HG03520 (cell line): ENCODE results near the gene XRCC4.
"Not testable (repeated sequence)": the region's sequence is repeated elsewhere in the genome, so short reads cannot be mapped to it uniquely, and the experiment has no call there.

ENCODE experiments used
- ATAC-seq: cut with Tn5 transposase; IDR thresholded peaks from one replicate; pipeline ENCODE4 v1.9.1; 2021; ENCODE audit warnings: mild to moderate bottlenecking, moderate library complexity; ENCODE audit not compliant: unreplicated experiment

Gene XRCC4

DNA sequence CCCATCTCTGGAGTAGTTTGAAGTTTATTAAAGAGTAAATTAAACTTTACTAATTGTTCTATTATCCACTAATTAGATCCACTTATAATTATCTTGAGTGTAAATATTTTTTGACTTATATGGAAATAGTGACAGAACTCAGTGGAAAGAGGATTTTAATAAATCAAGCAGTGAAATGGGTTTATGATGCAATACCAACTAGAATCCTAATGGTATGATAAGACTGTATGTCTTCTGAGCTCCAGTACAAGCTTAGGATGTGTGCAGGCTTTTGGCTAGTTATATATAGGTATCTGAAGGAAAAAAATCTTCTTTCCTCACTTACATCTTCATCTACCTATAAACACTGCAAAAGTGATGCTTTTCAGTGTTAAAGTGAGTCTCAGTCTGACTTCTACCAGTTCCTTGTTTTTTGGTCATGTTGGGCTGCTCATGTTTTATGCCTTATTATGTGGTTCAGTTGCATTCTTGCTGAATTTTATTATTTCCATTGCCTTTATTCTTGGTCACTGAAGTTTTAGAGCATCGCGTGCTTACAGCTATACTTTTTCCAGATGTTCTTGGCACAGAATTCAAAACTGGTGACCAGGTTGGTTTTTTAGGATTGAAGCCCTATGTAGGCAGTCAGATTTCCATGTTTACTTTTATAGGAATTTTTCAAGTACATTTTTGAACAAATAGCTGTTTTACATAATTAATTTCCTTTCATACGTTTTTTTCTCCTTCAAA lies 30.5 kb downstream of the XRCC4 start:
- ATAC-seq, result no peak

DNA sequence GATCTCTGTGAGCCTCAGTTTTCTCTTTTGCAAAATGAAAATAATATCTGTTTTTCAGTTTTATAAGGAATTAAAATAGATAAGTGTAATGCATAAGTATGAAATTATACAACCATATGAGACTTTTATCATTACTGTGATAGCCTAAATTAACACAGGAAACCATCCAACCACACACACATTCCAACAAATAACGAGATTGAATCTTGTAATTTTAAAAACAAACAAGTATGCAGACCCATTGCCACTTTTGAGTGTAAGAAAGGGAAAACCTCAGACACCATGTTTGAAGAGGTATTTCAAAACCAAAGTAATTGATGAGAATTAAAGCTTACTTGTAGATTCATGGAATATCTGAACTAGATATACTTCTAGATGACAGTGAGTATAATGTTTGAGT lies 32.0 kb downstream of the XRCC4 start:
- ATAC-seq, result no peak

DNA sequence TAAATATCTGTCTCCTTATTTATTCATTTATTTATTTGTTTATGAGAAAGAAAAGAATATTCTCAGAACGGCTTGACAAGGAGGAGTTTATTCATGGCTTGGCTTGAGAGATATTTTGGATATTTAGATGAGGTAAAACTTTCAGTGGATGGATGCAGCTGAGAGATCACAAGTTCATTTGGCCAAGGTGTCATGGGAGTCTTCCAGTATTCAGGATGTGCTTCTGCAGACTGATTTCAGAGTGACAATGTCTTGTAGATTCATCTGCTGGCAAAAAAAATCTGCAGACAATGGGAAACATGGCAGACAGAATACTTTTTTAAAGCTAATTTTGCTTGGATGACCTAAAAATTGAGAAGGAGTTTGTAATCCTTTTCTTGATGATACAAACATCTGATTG lies 38.5 kb downstream of the XRCC4 start:
- ATAC-seq, result no peak

DNA sequence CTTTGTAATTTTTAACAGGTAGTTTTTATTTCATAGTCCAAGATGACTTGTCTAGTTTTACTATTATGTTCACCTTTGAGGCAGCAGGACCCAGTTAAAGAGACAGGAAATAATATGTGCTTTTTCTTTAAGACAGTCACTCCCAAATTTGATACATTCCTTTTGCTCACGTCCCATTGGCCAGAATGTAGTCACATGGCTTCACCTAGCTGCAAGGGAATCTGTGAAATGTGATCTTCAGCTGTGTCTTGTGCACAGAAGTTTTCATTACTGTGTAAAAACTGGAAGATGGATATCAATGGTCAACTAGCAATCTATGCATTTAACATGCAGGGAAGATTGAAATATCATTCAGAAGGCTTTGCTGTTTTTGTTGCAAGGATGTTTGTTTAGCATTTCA lies 41.1 kb downstream of the XRCC4 start:
- ATAC-seq, result no peak

DNA sequence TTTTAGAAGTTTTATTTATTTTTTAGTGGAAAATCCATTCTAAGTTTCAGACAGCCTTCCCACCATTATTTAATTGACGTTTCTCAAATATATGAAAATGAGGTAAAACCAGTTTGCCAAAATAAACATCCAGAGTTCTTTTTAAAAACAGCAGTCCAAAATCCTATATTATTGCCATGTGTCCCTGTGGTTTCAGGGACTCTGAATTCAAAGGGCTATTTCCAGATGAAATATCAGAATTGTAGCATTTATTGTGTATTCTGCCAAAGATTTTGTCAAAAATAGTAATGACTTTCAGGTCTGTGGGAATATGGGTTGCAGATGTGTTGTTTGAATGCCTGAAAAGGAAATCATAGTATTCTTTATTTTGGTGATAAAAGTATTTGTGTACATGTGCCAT lies 41.6 kb downstream of the XRCC4 start:
- no peak for ATAC-seq

DNA sequence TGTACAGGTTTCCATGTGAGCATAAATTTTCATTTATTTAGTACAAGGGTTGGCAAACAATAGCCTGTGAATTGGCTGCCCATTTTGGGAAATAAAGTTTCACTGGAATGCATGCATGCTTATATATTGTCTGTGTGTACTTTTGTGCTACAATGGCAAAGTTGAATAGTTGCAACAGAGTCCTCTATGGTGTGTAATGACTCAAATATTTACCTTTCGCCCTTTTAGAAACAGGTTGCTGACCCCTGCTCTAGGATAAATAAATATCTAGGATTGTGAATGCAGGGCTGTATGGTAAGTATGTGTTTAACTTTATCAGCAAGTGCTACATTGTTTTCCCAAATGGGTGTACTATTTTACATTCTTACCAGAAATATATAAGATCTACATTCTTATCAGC lies 47.2 kb downstream of the XRCC4 start:
- no peak for ATAC-seq

DNA sequence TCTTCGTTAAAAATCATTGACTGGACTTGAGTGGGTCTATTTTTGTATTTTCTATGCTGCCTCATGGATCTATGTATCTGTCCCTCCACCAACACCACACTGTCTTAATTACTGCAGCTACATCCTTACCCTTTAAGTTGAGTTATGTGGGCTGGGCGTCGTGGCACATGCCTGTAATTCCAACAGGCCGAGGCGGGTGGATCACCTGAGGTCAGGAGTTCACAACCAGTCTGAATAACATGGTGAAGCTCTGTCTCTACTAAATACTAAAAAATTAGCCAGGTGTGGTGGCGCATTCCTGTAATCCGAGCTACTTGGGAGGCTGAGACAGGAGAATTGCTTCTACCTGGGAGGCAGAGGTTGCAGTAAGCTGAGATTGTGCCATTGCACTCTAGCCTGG lies 48.2 kb downstream of the XRCC4 start:
- ATAC-seq, result no peak

DNA sequence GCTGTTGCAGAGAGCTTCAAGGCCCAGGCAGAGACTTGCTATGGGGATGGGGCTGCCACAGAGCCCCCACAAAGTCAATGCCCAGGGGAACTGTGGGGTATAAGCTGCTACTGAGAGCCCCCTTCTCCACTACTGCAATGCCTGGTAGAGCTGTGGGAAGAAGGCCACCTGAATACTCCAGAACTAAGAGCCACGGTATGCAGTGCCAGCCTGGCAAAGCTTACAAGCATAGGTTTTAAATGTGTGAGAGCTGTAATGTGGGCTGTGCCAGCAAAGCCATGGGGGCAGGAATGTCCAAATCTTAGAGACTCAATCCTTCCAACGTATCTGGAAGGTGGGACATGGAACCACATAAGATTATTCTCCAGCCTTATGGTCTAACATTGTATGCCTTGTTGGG lies 49.2 kb downstream of the XRCC4 start:
- no peak for ATAC-seq

DNA sequence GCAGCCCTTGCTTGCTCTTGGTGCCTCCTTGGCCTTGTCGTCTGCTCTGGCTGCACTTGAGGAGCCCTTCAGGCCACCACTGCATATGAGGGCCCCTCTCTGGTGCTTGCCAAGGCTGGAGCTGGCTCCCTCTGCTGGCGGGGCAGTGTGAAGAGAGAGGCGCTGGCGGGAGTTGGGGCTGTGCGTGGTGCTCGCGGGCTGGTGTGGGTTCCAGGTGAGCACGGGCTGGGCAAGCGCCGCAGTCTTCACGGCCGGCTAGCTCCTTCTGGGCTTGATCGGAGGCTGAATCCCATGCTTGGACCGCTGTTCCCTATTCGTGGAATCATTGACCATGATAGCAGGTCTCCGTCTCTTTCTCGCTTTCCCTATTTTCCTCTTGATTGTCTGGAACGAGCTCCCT lies 56.5 kb downstream of the XRCC4 start:
- no peak for ATAC-seq

DNA sequence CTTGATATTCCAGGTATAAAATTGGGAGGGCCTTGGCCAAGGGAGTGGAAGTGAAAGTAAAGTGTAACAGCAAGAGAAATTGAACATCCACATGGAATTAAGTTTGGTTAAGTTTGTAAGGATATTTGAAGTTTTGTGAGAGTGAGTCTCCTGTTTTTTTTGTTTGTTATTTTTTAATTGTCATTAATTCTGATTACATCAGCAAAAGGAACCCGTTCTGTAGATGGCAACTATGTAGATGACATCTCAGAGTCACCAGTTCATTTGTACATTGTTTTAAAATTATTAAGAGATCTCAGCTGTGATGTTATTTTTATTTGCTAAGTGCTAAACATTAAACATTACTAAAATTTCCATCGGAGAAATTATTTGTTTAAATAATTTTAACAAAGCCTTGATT lies 65.2 kb downstream of the XRCC4 start:
- no peak for ATAC-seq

DNA sequence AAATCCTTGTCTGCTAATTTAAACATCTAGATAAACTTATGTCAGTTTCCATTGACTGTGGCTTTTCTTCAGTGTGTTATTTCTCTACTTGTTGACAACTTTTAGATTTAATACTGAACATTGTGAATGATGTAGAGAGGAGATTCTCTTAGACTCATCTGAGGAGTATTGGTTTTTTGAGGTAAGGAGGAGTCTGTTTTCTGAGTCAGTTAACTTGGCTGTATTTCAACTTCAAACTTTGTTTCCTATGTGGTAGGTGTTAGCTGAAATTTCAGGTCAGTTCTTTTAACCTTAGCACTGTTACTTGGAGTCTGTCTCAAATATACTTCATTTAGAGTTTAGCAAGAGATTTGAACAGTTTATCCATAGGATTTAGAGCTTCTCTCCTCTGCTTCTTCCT lies 67.9 kb downstream of the XRCC4 start:
- no peak for ATAC-seq

DNA sequence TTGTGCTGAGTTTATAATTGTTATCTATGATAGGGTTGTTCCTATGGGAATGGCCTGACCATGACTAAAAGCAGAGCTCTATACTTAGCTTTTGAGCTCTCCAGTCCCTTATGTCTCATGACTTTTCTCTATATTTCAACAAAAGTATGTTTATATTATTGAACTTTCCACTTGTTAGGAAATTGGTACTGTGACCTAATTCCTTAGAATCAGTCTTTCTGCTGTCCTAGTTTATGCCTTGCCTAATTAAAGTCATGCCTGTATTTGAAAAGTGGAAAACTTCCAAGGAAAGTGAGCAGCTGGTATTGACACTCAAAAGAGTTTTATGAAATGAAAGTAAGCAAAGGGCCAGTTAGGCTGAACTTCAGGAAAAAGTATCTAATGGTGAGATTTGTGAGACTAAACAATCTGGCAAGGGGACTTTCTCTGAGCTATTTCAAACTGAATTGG lies 68.6 kb downstream of the XRCC4 start:
- no peak for ATAC-seq

DNA sequence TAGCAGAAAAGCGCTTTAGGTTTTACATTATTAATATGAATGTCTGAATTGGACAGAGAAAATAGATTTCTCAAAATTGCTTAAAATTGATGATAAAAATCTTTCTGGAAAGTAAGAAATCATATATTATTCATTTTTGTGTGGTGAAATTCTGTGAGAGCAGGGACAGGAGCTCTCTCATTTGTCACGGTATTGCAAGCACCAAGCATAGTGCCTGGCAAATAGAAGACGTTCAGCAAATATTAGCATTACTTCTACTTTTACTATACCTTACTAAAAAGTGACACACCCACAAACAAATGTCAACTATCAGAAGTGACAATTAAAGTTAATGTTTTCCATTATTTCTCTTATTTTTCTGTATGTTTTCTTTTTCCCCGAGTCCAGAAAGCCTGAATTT lies 69.1 kb downstream of the XRCC4 start:
- no peak for ATAC-seq

DNA sequence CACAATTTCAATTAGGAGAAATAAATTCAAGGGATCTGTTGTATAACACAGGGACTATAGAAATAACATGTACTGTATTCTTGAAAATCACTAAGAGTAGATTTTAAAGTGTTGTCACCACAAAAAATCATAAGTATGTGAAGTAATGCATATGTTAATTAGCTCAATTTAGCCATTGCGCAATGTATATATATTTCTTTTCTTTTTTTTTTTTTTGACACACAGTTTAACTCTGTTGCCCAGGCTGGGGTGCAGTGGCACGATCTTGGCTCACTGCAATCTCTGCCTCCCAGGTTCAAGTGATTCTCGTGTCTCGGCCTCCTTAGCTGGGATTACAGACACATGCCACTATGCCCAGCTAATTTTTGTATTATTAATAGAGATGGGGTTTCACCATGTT lies 70.2 kb downstream of the XRCC4 start:
- ATAC-seq, result no peak

DNA sequence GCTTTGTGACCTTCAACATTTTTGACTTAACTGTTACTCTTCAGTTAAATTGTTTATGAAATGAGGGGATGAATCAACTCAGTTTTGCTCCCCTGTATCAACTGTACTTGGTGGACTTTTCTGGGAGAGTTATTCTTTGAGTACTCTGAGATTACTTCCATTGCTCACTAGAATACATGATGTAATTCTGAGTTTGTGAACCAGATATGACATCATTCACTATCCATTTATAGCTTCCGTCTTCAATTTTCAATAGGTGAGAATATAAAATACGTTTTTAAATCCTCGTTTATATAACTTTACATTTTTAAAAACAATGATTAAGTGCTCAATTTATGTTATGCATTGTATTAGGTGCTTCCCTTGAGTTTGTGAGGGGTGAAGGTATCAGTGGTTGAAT lies 71.0 kb downstream of the XRCC4 start:
- no peak for ATAC-seq

DNA sequence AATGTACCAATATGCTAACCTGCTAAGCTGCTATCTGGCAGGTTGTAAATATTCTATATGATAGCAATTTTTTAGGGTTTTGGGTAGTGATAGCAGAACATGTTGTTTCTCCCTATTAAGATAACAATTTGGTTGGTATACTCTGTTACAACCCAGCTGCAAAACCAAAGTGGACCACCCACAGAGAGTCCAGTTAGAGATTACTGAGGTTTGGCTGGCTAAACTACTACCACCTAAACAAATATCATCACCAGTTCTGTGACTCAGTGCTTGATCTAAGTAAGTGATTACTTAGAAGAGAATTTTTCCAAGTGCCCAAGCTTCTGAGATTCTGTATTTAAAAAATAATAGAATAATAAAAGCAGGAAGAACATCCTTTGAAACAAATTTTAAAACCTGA lies 72.3 kb downstream of the XRCC4 start:
- no peak for ATAC-seq

DNA sequence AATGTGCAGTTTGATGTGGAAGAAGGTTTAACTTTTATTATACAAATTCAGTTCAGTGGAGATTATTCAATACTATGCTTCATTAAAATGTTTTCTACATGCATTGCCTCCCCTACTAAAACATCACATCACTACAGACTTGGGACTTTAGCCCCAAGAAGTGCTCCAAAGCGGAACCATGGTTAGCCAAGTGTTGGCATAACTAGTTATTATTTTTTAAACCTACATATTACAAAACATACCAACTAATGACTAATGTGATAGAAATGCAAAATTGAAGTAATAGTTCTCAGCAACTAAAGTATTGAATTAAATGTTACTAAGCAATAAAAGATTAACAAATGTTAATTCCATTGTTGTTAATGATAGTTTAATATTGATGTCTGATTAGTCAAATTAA lies 74.5 kb downstream of the XRCC4 start:
- no peak for ATAC-seq

DNA sequence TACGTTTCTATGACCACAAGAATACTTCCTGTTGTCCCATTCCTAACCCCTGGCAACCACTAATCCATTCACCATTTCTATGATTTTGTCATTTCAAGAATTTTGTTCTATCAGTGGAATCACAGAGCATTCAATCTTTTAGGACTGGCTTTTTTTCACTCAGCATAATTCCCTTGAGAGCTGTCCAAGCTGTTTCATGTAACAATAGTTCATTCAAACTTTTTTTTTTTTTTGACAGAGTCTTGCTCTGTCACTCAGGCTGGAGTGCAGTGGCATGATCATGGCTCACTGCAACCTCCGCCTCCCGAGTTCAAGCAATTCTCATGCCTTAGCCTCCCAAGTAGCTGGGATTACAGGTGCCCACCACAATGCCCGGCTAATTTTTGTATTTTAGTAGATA lies 75.6 kb downstream of the XRCC4 start:
- not testable (repeated sequence) for ATAC-seq

DNA sequence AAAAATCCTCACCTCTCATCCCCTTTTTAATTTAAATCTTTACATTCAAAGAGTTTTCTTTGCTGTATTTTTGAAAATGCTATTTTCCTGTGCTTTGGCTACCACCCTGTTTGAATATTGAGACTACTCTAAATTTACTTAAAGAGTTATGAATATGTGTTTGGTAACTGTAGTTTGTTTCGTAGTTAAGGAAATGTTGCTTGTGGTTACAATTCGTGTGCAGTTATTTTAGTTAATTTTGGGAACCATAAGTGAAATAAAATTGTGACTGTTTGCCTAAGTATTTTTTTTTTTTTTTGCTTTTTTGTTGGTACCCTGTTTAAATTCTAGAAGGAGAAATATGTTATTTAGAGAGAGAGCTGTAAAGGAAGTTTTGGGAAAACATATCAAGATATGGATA lies 78.7 kb downstream of the XRCC4 start:
- no peak for ATAC-seq

DNA sequence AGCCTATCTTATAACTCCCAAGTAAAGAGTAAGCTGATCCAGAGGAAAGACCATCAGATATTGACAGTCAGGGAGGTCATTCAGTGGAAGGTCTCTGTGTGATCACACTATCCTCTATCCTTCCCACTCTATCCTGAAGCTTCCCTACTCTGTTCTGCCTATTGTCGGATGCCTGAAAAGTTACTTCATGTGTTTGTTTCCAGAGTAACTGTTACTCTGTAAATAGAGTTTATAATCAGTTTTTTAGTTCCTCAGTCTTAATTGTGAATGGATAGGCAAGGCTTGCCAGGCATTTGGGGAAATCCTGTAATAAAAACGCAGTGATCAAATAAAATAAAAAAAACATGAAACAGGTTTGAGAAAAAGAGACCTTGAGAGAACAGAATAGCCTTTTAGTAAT lies 79.8 kb downstream of the XRCC4 start:
- no peak for ATAC-seq

DNA sequence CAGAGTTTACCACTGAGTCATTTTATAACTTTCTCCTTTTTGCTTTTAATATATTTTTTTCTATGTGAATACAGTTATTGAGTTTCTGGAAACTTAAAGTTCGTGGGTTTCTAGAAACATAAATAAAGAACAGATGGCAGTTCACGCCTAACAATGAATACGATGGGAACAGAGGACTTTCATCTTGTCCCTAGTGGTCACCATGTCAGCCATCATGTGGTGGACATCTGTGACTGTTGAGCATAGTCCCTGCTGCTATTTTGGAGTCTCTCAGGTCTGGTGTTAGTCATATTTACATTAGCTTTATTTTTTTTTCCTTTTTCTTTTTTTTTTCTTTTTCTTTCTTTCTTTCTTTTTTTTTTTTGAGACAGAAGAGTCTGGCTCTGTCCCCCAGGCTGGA lies 85.3 kb downstream of the XRCC4 start:
- ATAC-seq, result no peak

DNA sequence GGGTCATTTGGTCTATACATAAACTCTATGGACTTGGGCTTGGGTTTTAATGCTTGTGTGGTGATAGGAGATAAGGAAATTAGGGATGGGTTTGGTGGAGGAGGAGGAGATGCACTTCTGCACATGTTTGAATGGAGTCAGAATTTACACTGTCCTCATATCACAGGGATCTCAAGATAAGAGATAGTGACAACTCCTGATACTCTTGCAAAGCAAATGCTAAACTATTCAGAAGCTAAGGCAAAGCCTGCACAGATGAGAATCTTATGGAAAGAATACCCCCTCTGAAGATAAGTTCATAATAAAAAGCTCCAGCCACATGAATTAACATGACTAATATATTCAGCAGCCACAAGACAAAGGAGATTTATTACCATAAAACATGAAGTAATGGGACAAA lies 90.2 kb downstream of the XRCC4 start:
- no peak for ATAC-seq

DNA sequence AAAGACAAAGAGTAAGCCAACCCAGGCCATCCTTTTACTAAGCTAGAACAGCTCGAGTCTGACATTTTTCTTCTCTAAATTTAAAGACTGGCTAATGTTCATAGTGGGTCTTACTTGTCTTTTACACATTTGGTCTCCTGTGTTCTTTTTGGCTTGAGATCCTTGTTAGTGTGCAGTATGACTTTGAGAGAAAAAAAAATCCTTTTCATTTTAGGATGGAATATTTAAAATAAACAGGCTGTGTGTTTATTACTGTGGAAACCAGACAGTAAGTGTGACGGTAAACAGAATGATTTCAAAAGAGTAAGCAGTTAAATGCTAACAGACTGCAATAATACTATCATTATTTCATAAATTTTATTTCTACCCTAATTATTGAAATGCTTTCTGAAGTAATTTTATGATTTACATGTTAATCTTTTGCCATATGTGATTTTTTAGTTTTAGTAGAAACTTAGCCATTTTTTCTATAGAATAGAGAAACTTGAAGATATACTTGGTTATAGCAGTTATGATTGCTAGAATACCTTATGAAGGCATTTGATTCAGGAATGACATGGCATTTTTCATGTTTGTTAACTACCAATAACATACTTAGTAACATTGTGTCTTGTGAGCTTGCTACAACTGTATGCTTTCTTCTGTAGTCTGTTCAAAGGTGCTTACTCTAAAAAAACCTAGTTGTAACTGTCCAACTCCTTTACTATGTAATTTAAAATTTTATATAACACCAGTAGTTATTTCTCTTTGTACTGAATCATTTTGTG lies 92.4 kb downstream of the XRCC4 start:
- ATAC-seq, result no peak
